Fibroblast of skin of right biceps (primary cell): ENCODE data around the gene LIN54.
"Not testable (repeated sequence)": the region's sequence is repeated elsewhere in the genome, so short reads cannot be mapped to it uniquely, and the experiment has no call there.

Experiments used
- DNase-seq: peaks from one replicate; pipeline ENCODE4 v3.0.0-alpha.2; 2013

Gene LIN54

DNA sequence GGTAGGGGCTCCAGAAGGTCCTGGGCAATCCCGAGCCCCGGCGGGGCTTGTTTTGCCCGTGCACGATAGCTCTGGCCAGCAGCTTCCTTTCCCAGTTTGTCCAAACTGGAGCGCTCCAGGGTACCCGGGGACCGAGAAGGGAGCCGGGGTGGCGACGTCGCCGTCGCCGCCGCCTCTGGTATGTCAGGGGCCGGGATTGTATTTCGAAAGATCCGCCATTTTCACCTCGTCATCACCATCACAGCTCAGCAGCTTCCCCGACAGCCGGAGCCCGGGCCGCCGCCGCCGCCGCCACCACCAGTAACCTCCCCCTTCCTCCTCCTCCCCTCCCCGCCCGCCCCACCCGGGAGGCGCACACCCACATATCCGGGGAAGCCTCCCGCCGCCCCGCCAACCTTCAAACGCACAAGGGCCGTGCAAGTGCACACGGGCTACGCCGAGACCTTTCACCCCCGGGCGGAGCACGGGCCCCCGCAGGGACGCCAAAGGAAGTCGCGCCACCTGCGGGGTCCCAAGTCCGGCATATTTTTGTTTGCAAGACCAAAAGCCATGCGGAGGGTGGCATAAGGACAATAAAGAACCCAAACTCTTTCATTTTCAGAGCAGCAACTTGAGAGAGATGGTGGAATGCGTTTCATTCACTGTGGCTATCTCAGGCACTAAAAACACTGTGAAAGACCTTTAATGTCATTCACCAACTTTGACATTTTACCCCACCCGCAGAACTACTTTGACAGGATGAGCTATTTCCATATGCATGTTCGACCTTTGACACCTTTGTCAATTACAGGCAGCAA lies at the start of gene LIN54:
Gene LIN54, minus strand, starts transcription at position 302 of the 797 bp plus-strand sequence. CDS start 25,979 bp downstream, outside the sequence.
- DNase-seq = peak; percentile 78

DNA sequence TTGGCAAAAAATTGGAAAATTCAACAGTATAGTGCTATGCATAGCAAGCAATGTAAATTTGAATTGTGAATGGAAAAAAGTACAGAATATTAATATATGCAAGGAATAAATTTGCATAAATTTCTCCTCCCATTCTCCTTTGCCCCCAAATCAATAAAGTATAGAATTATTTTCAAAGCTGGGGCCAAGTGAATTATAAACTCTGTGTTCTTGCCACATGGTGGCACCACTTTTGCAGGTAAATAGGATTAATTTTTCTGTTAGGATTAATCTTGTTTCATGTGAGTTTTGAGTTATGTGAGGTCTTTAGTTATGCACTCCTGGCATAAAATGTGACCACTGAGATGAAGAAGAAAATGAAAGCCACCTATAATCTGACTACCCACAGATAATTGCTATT lies 44.3 kb upstream of the LIN54 start:
- DNase-seq = peak; percentile 14

DNA sequence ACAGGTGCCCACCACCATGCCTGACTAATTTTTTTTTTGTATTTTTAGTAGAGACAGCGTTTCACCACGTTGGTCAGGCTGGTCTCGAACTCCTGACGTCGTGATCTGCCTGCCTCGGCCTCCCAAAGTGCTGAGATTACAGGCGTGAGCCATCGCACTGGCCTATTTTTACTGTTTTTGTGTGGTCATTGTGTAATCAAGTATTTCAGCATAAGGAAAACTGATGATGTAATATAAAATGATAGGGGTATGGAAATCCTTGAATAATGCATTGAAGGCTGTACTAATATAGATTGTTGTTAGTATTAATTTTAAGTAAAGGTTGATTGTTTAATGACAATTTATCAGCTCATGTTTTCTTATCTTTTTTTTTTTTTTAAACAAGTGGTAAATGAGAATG lies 38.2 kb upstream of the LIN54 start:
- not testable (repeated sequence) for DNase-seq

DNA sequence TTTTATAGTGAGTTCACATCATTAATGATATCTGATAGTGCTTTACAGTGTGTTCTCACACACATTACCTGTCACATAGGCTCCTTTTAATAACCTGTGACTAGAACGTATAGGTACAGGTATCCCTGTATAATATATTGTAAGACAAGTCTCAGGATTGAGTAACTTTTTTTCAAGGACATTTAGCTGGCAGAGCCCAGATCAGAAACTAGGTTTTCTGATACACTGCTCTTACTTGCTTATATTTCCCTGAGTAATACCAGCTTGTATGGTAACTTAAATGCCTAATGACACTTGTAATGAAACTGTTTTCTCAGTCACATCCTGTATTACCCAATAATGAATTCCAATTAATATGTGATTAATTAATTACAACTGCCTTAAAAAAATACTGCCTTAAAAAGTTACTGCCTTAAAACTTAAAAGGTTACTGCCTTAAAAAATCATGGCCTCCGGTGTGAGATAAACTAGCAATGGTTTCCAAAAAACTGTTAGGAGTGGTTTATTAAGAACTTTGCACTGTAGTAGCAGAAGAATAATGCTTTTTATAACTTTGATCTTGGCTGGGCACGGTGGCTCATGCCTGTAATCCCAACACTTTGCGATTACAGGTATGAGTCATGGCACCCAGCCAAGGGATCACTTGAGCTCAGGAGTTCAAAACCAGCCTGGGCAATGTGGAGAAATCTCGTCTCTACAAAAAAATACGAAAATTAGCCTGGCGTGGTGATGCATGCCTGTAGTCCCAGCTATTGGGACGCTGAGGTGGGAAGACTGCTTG lies 36.3 kb upstream of the LIN54 start:
- DNase-seq = no peak

DNA sequence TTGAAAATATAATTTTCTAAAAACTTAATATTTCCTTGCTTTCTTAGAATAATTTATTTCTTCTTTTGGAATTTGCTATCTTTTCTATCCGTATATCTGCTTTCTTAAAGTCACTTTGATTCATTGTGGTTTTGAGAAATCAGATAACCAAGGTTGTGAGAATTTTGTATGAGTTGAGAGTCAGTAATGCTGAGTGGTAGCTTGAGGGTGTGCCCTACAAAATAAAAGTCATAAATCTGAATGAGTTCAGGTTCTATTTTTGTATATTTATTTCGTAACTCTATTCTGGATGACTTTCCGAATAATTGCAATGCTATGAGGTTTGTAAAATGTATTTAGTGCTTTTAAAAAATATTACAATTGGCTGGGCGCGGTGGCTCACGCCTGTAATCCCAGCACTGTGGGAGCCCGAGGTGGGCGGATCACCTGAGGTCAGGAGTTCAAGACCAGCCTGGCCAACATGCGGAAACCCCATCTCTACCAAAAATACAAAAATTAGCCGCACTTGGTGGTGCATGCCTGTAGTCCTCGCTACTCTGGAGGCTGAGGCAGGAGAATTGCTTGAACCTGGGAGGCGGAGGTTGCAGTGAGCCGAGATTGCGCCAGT lies 33.3 kb upstream of the LIN54 start:
- DNase-seq = peak; percentile 64

DNA sequence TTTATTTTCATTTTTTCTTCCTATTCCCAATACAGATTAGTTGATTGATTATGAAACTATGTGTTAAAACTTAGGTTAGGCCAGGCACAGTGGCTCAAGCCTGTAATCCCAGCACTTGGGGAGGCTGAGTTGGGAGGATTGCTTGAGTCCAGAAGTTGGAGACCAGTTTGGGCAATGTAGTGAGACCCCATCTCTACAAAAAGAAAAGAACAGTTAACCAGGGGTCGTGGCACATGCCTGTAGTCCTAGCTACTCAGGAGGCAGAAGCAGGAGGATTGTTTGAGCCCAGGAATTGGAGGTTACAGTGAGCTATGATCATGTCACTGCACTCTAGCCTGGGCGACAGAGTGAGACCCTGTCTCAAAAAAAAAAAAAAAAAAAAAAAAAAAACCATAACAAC lies 32.5 kb upstream of the LIN54 start:
- DNase-seq = not testable (repeated sequence)

DNA sequence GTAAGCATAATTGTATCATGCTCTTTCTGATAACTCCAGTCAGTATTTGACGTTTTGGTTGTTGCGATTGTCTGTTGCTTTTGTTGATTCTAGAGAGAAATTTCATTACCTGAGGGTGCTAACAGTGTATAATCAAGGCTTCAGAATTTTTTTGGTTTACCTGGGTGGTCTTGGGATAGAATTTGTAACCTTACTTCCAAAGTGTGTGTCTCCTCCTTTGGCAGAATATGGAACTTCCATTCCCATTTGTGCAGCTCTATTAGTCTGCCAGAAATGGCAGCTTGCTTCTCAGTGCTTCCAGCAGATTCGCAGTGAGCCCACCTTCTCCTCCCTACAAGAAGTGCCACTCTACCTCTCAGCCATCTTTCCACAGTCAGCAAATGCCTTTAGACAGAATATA lies 29.6 kb upstream of the LIN54 start:
- no peak for DNase-seq

DNA sequence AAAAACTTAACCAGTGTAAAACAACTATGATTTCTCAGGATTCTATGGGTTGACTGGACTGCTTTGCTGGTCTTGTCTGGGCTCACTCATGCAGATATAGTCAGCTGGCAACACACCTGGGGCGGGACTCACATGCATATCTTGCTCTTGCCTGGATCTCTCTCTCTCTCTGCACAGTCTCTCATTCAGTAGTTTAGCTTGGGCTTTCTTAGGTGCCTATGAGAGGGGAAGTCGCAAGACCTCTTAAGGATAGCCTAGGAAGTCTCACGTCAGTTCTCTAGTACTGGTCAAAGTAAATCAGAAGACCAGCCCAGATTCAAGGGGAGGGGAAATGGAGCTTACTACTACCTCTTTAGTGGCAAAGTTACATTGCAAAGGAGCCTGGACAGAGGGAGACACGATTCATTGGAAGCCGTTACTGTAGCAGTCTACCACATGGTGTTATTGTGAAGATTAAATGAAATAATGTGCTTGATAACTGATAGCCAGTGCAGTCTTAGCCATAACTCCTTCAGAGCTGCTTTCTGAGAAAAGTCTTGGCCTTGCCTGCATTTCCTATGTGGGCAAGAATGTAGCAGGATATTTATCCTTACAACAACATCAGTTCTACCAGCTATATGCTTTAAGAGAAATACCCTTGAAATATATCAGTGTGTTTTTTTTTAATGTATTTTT lies 26.5 kb upstream of the LIN54 start:
- DNase-seq = no peak

DNA sequence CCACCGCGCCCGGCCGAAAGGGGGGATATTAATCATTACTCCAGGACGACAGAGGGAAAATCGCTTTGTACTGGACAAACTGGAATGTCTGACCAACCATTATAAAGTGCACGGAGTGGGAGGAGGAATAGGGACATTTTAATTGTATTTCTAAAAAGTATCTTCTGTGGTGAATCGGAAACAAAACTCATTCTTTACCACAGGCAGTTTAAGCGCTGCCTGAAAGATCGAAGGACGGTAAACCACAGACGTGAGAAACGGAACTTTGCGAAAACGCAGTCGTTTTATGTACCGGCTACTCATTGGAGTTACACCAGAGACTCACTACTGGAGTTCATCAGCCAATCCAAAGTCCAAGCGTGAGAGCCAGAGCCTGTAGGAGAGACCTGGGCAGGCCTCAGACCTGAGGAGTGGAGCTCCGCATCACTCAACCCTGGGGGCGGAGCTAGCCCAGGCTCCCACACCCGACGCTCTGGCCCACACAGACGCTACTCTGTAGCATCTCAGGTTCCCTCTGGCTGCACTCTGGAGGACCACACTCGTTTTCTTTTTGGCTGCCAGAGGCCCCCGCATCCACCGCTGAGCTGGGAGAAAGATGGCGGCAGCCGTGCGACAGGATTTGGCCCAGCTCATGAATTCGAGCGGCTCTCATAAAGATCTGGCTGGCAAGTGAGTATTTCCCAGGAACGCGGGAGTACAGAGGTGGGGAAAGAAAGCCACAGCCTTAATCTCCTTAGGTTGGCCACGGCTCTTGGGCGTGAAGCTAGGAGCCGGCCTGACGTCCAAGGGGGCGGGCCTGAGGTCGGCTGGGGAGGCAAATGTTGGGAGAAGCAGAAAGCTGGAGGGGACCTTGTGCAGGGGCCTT lies 24.2 kb upstream of the LIN54 start, which contains the start of gene COPS4:
Gene COPS4, plus strand, starts transcription at position 554 of the 865 bp plus-strand sequence. Its CDS starts 42 bp downstream, at position 596.
- DNase-seq = peak; percentile 100

DNA sequence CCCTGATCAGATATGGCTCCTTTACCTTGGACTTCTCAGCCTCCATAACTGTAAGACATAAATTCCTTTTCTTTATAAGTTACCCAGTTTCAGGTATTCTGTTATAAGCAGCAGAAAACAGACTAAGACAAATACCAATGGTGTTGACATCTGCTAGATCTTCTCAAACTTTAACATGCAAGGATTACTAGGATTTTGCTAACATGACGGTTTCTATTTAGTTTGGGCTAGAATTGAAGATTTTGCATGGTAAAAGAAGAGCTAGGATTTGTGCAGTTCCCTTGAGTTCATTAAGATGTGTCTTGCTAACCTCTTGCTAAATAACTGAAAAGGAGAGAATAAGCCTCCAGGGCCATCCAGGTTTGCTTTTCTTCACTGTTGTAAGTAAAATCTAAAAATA lies 19.1 kb upstream of the LIN54 start:
- no peak for DNase-seq

DNA sequence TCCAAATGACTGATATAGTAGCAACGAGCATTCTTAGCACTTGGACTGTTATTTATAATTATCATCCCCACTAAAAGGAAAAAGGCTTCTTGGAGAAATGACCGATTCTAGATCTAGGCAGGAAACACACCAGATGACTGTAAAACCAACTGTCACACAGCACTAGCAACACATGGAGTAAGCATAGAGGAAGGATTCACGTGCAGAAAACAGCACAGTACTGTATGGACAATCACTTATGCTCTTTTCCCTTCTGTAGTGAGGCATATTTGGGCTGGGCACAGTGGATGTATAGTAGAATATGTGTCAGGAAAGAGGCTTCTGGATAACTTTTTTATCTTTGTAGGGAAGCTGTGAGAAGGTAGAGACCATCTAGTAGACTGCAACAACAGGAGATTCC lies 18.4 kb upstream of the LIN54 start:
- no peak for DNase-seq

DNA sequence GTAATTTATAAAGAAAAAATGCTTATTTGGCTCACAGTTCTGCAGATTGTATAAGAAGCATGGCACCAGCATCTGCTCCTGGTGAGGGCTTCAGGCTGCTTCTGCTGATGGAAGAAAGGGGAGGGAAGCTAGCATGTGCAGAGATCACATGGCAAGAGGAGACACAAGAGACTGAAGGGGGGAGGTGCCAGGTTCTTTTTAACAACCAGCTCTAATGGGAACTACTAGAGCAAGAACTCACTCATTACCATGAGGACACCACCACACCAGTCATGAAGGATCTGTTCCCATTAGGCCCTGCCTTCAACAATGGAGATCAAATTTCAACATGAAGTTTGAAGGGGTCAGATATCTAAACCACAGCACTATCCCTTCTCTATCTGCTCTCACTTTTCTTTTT lies 14.9 kb upstream of the LIN54 start:
- DNase-seq = no peak

DNA sequence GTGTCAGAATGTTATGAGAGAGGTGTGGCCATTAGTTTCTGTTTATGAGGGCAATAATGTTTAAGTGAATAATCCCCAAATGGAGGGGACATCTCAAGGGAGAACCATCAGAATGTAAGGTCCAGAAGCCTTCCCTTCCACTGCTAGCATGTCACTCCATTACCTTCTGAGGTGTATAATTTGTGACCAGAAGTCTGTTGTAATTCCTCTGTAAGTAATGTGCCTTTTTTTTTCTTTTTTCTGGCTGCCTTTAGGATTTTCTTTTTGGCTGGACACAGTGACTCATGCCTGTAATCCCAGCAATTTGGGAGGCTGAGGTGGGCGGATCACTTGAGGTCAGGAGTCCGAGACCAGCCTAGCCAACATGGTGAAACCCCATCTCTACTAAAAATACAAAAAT lies 13.6 kb upstream of the LIN54 start:
- DNase-seq = no peak

DNA sequence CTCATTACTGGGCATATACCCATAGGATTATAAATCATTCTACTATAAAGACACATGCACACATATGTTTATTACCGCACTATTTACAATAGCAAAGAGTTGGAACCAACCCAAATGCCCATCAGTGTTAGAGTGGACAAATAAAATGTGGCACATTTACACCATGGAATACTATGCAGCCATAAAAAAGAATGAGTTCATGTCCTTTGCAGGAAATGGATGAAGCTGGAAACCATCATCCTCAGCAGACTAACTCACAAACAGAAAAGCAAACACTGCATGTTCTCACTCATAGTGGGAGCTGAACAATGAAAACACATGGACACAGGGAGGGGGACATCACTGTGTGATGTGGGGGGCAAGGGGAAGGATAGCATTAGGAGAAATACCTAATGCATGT lies 13.0 kb upstream of the LIN54 start:
- not testable (repeated sequence) for DNase-seq

DNA sequence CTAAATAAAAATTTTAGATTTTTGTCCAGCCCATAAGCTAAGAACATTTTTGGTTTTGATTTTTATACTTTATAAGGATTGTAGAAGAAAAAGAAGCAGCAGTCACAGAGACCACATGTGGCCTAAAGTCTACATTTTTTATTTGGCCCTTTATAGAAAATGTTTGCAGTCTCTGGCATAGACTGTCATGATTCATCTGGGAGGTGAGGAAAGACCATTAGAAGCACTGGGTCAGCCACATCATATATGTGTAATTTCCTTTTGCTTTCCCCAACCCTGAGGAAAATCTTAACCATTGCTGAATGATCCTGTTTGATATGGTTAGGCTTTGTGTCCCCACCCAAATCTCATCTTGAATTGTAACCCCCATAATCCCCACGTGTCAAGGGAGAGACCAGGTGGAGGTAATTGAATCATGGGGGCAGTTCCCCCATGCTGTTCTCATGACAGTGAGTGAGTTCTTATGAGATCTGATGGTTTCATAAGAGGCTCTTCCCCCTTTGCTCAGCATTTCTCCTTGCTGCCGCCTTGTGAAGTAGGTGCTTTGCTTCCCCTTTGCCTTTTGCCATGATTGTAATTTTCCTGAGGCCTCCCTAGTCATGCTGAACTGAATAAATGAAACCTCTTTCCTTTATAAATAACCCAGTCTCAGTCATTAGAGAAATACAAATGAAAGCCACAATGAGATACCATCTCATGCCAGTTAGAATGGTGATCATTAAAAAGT lies 12.3 kb upstream of the LIN54 start:
- peak; percentile 70 for DNase-seq

DNA sequence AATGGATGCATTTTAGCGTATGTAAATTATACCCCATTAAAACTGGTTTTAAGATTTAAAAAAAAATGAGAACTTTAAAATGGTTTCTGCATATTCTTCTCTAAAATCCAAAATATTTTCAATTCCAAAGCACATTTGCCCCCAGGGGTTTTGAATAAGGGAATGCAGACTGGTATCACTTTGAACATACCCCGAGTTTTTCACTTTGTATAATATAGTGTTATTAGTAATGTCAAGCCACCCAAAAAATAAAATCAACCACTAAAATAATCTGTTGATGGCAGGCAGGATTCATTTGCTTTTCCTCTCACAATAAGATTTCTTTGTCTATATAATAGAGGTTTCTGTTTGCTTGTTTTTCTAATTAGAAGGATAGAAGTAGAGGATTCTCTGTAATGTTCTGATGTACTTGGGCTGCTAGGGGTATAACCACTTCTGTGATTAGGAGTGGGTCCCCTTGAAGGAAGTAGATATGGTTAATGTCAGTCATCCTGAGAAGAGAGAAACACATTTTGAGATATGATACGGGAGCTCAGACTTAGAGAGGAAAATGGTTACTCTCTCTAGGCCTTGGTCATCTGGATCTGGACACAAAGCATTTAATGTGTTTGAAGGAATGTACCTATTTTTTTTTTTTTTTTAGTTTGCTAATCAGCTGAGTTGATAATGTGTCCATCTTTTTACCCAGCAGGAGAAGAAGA lies 9.3 kb upstream of the LIN54 start:
- no peak for DNase-seq

DNA sequence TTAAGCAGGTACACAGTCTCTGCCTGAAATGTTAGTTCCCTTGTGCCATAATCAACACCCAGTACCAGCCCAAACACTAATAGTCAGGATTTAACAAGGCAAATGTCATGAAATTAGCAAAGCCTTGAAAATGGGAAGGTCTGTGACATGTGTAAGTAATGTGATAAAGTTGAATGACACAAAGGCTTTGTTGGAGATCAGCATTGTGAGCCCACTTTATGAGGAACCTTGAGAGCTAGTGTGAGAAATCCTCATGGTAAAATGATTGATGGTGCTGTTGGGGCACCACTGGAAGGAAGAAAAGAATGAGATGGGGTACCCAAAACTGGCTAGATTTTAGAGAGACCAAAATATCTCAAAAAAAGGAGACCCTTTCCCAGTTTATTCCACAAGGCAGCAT lies 3.3 kb upstream of the LIN54 start:
- no peak for DNase-seq

DNA sequence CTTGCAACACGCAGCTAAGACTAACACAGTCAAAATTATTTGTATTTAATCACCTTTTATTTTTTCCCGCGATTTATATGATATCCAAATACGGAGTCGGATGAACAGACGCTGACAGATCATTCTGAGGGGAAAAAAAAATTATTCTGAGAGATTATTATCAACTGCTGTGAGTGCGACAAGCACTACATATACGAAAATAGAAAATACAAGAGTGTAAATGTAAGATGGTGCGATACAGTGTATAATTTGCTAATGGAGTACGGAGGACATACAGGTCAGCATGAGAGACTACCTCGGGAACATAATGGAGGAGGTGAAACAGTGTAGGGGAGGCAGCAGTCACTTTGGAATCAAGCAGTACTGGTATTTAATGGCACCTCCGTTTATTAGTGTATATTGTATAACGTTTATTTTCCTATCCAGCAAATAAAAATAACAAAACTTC lies 2.8 kb upstream of the LIN54 start:
- no peak for DNase-seq

DNA sequence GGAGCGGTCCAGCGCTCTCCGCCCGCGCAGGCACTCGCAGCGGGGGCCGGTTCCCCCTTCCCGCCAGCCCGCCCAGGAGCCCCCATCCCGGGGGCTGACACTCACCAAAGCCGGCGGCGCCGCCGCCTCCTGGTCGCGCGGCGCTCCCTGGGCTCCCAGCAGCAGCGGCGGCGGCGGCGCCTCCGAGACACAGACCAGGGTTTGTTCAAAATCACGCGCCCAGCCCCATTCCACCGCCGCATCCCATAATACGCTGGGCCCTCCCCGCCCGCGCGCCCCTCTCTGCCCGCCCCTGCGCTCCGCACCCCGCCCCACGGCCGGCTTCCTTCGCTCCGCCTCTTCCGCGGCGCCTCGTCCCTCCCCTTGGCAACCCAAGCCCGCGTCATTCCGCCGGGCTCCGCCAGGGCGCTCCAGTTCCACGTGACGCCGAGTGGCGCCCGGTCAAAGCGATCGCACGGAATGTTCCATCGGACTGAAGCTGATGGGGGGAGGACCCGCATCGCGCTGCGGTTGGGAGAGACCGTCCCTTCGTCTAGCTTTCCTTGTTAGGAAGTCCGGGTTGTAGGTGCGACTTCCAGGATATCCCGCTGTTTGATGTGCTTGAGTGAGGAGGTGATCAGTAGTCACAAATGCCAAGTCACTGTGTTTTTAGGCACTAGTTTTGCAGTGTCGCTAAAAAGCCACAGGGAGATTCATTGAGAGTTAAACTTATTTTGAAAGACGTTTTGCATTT lies 2.2 kb upstream of the LIN54 start:
- peak; percentile 98 for DNase-seq

DNA sequence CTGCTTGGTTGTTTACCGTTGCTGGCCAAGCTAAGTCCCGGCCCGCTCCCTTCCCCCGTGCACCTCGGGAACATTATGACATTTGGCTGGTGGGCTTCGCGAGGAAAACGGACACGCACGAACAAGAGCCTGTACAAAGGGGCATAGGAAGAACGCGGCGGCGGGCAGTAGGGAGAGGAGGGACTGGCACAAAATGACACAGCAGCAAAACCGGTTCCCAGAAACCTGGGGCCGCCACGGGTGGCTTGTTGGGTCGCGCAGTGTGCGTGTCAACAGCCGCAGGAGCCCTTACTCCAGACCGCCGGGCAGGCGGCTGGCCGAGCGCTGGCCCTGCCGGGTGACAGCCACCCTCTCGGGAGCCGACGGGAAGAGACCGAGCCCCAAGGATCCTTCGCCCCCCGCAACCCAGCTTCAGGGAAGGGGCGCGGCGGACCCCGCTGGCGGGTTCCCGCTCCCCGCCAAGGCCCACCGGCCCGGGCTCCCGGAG lies 1.6 kb upstream of the LIN54 start:
- no peak for DNase-seq
